Measurements from ENCODE around the gene SMARCA1.

- TF ChIP-seq, protein P1, sequence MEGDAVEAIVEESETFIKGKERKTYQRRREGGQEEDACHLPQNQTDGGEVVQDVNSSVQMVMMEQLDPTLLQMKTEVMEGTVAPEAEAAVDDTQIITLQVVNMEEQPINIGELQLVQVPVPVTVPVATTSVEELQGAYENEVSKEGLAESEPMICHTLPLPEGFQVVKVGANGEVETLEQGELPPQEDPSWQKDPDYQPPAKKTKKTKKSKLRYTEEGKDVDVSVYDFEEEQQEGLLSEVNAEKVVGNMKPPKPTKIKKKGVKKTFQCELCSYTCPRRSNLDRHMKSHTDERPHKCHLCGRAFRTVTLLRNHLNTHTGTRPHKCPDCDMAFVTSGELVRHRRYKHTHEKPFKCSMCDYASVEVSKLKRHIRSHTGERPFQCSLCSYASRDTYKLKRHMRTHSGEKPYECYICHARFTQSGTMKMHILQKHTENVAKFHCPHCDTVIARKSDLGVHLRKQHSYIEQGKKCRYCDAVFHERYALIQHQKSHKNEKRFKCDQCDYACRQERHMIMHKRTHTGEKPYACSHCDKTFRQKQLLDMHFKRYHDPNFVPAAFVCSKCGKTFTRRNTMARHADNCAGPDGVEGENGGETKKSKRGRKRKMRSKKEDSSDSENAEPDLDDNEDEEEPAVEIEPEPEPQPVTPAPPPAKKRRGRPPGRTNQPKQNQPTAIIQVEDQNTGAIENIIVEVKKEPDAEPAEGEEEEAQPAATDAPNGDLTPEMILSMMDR (IDR thresholded peaks at IDR 0.05) = no peak
- no peak for TF ChIP-seq POLR2A (IDR thresholded peaks at IDR 0.05)
These were observed 11.7 kb upstream of the SMARCA1 start for GRCh38 chrX:129534816-129535578.

Measured in uterus (tissue), 2 donors.